Gastroesophageal sphincter (tissue), 4 donors: ENCODE results near the gene ENOSF1. TPM values are rescaled to one million over a fixed set of nuclear protein-coding genes. Genes with fewer than 3 reads are reported as not detected.
A peak's percentile ranks its signal among the peaks of the same experiment; 100 is the strongest.

ENCODE experiments used
- ATAC-seq: fragments of 150-250 bp; one replicate; pipeline ENCODE4 v1.9.1; 2016; ENCODE audit warnings: mild to moderate bottlenecking, moderate library complexity
- H3K27ac ChIP-seq, 4 donors: fragments of 200-600 bp; sonication (generic) in 3 of 4; 1 replicate in 3 of 4; 2 replicates in 1 of 4; pipeline ENCODE4 v1.5.1; 2016 to 2019
- H3K27me3 ChIP-seq: fragments of 200-600 bp; sonication (generic); one replicate; pipeline ENCODE4 v1.5.1; 2019
- H3K36me3 ChIP-seq, 2 donors: fragments of 200-600 bp; sonication (generic); one replicate each; pipeline ENCODE4 v1.5.1; 2019; ENCODE audit warnings: control low read depth in 1 of 2
- H3K4me1 ChIP-seq, 3 donors: fragments of 200-600 bp; sonication (generic); 1 replicate in 2 of 3; 2 replicates in 1 of 3; pipeline ENCODE4 v1.5.1; 2016 to 2019; ENCODE audit warnings: control low read depth in 2 of 3
- H3K4me3 ChIP-seq, 2 donors: fragments of 200-600 bp; sonication (generic); one replicate each; pipeline ENCODE4 v1.5.1; 2019; ENCODE audit warnings: mild to moderate bottlenecking in 1 of 2, moderate library complexity in 1 of 2
- H3K9me3 ChIP-seq, 3 donors: fragments of 200-600 bp; sonication (generic); one replicate each; pipeline ENCODE4 v1.5.1; 2017 to 2019; ENCODE audit warnings: control low read depth in 2 of 3
- EP300 ChIP-seq: sonication (generic); formaldehyde crosslinking; IDR thresholded peaks from one replicate; pipeline ENCODE4 v1.6.1; 2017; ENCODE audit warnings: antibody characterized with exemption, mild to moderate bottlenecking
- POLR2A ChIP-seq, 2 donors: fragments of 450-650 bp; IDR thresholded peaks; one replicate each; pipeline ENCODE4 v1.6.1; 2017; ENCODE audit warnings: antibody characterized with exemption in 2 of 2, mild to moderate bottlenecking in 2 of 2, moderate library complexity in 1 of 2
- POLR2AphosphoS5 ChIP-seq: sonication (generic); formaldehyde crosslinking; IDR thresholded peaks from one replicate; pipeline ENCODE4 v1.6.1; 2017; ENCODE audit warnings: antibody characterized with exemption
- WGBS, 2 donors: methylation state at CpG; one replicate each; pipeline ENCODE4 v1.1.5; 2018; ENCODE audit warnings: low coverage in 1 of 2; 5-methylcytosine and 5-hydroxymethylcytosine counted together
- total RNA-seq, 4 donors: library from RNA; depleted of rRNA; stranded (reverse); fragments of >200 nt; gene quantifications; one replicate each; pipeline ENCODE4 v1.1.0, GENCODE V29; 2016
- TF ChIP-seq, protein P1 (sequence below), 4 experiments: fragments of 200-600 bp in 2 of 4; fragments of 450-650 bp in 2 of 4; sonication (generic) in 1 of 4; IDR thresholded peaks; one replicate each; pipeline ENCODE4 v1.5.1; 2017 to 2019; ENCODE audit warnings: antibody characterized with exemption in 4 of 4, mild to moderate bottlenecking in 2 of 4, moderate library complexity in 2 of 4

The ENOSF1 gene
- total RNA-seq, 4 donors from 2014 or later = 16.2 to 80.2 (median 37.1) TPM

DNA sequence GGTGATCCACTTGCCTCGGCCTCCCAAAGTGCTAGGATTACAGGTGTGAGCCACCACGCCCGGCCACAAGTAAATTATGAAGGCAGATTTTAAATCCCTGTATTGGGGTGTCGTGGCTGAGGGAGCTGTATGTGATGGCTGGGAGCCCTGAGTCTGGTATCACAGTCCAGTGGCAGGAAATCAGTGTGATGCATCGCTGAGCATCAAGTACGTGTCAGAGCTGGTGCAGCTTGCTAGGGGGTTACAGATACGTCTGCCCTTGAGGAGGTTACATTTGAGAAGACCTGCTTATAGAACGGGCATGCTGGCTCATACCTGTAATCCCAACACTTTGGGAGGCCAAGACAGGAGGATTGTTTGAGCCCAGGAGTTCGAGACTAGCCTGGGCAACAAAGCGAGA, 4.3 kb downstream of the ENOSF1 start:
- WGBS, 2 donors = 93 to 94% methylated on average over 3 to 9 of the region's 10 CpGs
- TF ChIP-seq EP300 (no peak), POLR2AphosphoS5 (no peak)
- H3K4me1 ChIP-seq = peaks cover 4 to 56% (median 6%) of the 10 kb centered on the region in 3 donors

DNA sequence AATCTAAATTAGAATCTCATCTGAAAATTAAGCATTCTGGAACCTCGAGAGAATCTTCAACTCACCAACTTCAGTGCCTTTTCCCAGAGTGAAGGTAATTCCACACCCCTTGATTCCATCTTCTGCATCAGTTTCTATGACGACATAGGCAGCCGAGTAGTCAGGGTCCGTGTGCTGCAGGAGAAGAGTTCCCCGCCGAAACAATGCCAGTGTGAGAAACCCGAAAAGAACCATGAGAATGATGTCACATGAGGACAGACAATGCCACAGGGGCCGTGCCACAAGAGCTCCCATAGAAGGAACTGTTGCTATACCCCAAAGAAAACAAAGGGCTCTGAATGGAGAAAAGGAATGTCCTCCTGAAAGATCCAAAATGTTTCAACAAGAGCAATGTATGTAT, 6.0 kb downstream of the ENOSF1 start:
- Histone ChIP-seq H3K4me3 (no peak overlapping the region), H3K36me3 (peaks cover 0 to 31% of the 10 kb centered on the region in 2 donors), H3K4me1 (peaks cover 4 to 70% (median 10%) of the 10 kb centered on the region in 3 donors), H3K27me3 (no peaks in the 10 kb centered on the region), H3K9me3 (no peaks in the 10 kb centered on the region), H3K27ac (peak overlapping the region in 1 of 4 donors; percentile 35)
- TF ChIP-seq EP300 (no peak), POLR2AphosphoS5 (no peak), POLR2A (IDR thresholded peaks at IDR 0.05) (no peak)
- TF ChIP-seq, protein P1, sequence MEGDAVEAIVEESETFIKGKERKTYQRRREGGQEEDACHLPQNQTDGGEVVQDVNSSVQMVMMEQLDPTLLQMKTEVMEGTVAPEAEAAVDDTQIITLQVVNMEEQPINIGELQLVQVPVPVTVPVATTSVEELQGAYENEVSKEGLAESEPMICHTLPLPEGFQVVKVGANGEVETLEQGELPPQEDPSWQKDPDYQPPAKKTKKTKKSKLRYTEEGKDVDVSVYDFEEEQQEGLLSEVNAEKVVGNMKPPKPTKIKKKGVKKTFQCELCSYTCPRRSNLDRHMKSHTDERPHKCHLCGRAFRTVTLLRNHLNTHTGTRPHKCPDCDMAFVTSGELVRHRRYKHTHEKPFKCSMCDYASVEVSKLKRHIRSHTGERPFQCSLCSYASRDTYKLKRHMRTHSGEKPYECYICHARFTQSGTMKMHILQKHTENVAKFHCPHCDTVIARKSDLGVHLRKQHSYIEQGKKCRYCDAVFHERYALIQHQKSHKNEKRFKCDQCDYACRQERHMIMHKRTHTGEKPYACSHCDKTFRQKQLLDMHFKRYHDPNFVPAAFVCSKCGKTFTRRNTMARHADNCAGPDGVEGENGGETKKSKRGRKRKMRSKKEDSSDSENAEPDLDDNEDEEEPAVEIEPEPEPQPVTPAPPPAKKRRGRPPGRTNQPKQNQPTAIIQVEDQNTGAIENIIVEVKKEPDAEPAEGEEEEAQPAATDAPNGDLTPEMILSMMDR (IDR thresholded peaks at IDR 0.05) = no peak
- ATAC-seq = no peak
- 82% methylated on average over 8 of the region's 8 CpGs; no CpG with 5 or more reads in 1 of the 2 donors for WGBS, 2 donors

More for the DNA sequence above, 4.3 kb downstream of the ENOSF1 start:
- H3K27ac ChIP-seq = no peak overlapping the region
- H3K9me3 ChIP-seq = no peaks in the 10 kb centered on the region
- peaks cover 0 to 31% of the 10 kb centered on the region in 2 donors for H3K36me3 ChIP-seq
- no peak for ATAC-seq
- no peaks in the 10 kb centered on the region for H3K27me3 ChIP-seq
- no peak overlapping the region for H3K4me3 ChIP-seq

DNA sequence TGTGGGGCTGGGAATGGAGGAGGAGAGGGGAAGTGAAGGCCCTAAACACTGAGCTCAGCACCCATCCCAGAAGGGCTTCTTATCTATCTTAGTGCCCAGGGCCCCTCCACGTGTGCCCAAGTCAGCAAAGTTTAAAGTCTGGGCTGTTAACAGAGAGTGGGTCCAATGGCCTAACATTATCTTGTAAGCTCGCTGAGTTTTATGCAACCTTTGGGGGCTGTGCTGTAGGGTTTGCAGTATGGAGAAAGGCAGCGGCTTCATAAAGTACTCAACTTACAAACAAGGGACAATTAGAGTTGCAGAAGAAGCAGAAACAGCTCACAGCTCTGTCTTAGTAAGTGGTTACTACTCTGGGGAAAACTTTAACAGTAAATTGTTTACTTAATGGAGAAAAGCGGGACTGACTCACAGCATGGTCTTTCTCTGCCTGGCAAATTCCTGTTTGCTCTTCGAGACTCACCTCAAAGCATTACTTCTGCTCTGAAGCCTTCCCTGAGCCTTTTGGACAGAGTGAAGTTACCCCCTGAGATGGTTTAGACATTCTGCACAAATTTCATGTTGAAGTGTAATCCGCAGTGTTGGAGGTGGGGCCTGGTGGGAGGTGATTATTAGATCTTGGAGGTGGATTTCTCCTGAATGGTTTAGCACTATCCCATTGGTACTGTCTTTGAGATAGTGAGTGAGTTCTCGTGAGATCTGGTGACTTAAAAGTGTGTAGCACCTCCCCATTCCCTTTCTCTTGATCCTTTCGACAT, 9.0 kb downstream of the ENOSF1 start:
- peak; percentile 69 for ATAC-seq
- Histone ChIP-seq H3K36me3 (peaks cover 0 to 22% of the 10 kb centered on the region in 2 donors), H3K27me3 (no peaks in the 10 kb centered on the region), H3K9me3 (no peaks in the 10 kb centered on the region), H3K4me3 (no peak overlapping the region), H3K4me1 (peaks cover 4 to 40% (median 10%) of the 10 kb centered on the region in 3 donors), H3K27ac (peak overlapping the region; percentile 80 to 90 (median 84))
- WGBS, 2 donors = 30 to 40% methylated on average over 1 to 7 of the region's 8 CpGs
- peak; percentile 36 for TF ChIP-seq POLR2AphosphoS5
- TF ChIP-seq, protein P1 (IDR thresholded peaks at IDR 0.05) = no peak

DNA sequence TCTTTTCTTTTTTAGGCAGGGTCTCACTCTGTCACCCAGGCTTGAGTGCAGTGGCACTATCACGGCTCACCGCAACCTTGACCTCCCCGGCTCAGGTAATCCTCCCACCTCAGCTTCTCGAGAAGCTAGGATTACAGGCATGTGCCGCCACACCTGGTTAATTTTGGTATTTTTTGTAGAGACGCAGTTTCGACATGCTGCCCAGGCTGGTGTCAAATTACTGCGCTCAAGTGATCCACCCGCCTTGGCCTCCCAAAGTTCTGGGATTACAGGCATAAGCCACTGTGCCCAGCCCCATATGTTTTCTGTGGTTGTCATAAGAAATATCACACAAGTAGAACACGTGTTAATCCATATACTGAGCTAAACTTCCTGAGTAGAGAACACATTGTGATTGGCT, 14.6 kb downstream of the ENOSF1 start:
- TF ChIP-seq EP300 = no peak
- TF ChIP-seq, protein P1 (IDR thresholded peaks at IDR 0.05) = no peak
- TF ChIP-seq POLR2AphosphoS5 = no peak
- no peak for TF ChIP-seq POLR2A (IDR thresholded peaks at IDR 0.05)
- H3K27me3 ChIP-seq = no peaks in the 10 kb centered on the region
- no peak overlapping the region for H3K27ac ChIP-seq
- H3K4me3 ChIP-seq = no peak overlapping the region
- no peak for ATAC-seq
- H3K4me1 ChIP-seq = peaks cover 0 to 24% (median 3%) of the 10 kb centered on the region in 3 donors
- WGBS, 2 donors = 80 to 85% methylated on average over 1 to 4 of the region's 10 CpGs
- H3K9me3 ChIP-seq = no peaks in the 10 kb centered on the region
- H3K36me3 ChIP-seq = peaks cover 0 to 38% of the 10 kb centered on the region in 2 donors

DNA sequence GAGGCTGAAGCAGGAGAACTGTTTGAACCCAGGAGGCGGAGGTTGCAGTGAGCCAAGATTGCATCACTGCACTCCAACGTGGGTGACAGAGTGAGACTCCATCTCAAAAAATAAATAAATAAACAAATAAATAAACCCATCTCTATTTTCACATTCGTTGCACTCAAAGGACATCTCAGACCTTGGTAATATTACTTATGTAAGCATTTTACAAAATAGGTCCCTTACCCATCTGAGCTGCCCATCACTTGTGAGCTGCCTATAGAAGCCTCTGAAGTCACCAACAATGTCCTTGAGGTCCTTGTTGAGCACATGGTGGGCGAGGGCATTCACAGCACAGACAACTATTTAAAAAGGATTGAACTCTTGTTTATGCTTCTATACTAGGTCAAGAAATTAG, 15.4 kb downstream of the ENOSF1 start:
- no peak for ATAC-seq
- 95 to 100% methylated on average over 2 to 4 of the region's 4 CpGs for WGBS, 2 donors
- Histone ChIP-seq H3K27ac (no peak overlapping the region), H3K4me1 (peaks cover 0 to 17% (median 0%) of the 10 kb centered on the region in 3 donors), H3K9me3 (no peaks in the 10 kb centered on the region), H3K4me3 (no peak overlapping the region), H3K36me3 (peaks cover 0 to 46% of the 10 kb centered on the region in 2 donors), H3K27me3 (no peaks in the 10 kb centered on the region)
- TF ChIP-seq, protein P1 (IDR thresholded peaks at IDR 0.05) = no peak
- no peak for TF ChIP-seq POLR2A (IDR thresholded peaks at IDR 0.05)
- TF ChIP-seq EP300 = no peak
- TF ChIP-seq POLR2AphosphoS5 = no peak
